Muscle of arm (tissue), 14 donors: ENCODE results near the gene ECE2. TPM values are rescaled to one million over a fixed set of nuclear protein-coding genes. Genes with fewer than 3 reads are reported as not detected.

Source experiments
- DNase-seq: peaks from one replicate; pipeline ENCODE4 v3.0.0-alpha.2; 2013
- long read RNA-seq, 11 donors: transcript quantifications; one replicate each; lab custom pipeline, GENCODE V29; 2026
- polyA plus RNA-seq, 12 donors: library from polyadenylated mRNA; unstranded; fragments of 120-200 nt; gene quantifications; one replicate each; pipeline ENCODE4 v1.2.1, GENCODE V29; 2013; ENCODE audit not compliant: insufficient read length in 12 of 12

The ECE2 gene
- under 1 TPM in 1 of 12 donors, not detected in 11; 0.43 TPM for polyA plus RNA-seq
- long read RNA-seq, donor 1, result 0 reads
- long read RNA-seq, donor 2, result 0 reads
- long read RNA-seq, donor 3, result 0 reads
- long read RNA-seq, donor 4, result 0 reads
- long read RNA-seq, donor 5, result 0 reads
- long read RNA-seq, donor 6, result 0 reads
- long read RNA-seq, donor 7, result 0 reads
- long read RNA-seq, donor 8, result 0 reads
- long read RNA-seq, donor 9, result 0 reads
- long read RNA-seq, donor 10, result 0 reads
- long read RNA-seq, donor 11, result 0 reads

DNA sequence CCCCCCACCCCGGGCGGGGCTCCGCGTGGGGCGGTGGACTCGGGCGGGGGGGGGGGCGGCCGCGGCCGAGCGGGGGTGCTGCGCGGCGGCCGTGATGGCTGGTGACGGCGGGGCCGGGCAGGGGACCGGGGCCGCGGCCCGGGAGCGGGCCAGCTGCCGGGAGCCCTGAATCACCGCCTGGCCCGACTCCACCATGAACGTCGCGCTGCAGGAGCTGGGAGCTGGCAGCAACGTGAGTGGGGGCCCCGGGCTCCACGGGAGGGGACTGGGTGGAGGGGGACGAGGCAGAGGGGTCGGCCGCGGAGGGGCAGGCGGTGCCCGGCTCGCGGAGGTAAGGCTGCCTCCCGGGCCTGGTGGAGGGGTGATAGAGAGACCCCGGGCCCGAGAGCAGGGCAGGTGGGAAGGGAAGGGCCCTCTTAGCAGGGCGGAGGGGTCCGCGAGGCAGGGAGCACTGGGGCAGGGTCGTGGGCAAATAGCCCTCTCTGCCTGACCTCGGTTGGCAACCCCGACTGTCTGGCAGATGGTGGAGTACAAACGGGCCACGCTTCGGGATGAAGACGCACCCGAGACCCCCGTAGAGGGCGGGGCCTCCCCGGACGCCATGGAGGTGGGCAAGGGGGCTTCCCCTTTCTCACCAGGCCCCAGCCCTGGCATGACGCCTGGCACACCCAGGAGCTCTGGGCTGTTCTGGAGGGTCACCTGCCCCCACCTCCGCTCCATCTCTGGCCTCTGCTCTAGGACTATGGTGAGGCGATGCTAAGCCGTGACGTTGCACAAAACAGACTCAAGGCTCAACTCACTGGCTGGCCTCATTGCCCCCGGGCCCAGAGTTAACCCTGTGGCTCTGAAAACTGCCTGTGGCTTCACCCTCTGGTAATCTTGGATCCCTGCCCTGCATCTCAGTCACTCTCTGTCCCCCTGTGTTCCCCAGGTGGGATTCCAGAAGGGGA is at the start of gene ECE2:
Gene ECE2, plus strand, starts transcription at position 62 of the 950 bp plus-strand sequence. Its CDS starts 132 bp downstream, at position 194.
- no peak for DNase-seq

DNA sequence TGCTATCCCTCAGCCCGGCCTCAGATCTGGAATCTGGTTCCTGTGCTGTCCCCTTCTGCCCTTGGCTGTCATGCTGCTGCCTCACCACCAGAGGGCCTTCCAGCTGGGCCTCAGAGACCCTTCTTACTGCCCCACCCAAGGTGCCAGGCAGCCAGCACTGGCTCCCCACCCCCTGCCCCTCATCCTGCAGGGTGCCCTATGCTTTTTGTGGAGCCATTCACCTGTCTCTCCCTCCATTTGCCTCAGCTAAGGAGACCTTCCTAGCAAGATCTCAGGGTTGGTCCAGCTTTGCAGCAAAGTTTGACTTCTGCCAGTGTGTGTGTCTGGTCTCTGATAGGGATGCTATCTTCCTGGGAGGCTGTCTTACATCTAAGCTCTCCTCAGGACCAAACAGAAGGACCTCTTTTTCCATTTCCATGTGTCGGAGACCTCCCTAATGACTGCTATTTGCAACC is 48.3 kb upstream of the ECE2 start:
- DNase-seq, result no peak

DNA sequence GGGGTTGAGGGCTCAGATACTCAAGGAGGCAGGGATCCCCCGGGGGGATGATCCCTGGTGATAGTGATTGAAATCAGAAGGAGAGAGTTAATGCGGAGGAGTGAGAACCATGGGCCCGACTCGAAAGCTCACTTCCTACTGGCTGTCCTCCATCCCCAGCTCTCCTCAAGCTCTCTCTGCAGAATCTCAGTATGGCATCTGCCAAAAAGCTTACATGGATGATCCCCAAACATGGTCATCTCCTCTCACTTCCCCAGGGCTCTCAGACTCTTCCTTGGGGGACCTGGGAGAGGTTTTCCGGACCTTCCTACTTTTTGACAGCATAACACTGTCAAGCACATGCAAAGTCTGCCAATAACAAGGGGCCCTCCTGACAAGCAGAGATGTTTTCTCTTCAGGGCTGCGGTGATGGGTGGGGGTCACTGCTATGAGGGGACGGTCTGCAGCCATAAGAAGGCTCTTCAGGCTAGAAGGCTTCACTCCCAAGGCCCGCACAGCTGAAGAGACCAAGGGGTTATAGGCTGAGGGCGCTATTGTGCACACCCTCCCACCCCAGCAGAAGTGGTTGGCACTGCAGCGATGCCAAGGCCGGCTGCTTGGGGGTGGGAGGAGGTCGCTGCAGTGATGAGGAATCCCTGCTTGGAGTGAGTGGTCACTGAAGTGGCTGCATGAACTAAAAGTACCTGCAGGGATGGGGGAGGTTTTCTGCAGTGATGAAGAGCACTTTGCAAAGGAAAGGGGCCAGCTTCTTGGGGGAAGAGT is 47.3 kb upstream of the ECE2 start:
- DNase-seq, result no peak

DNA sequence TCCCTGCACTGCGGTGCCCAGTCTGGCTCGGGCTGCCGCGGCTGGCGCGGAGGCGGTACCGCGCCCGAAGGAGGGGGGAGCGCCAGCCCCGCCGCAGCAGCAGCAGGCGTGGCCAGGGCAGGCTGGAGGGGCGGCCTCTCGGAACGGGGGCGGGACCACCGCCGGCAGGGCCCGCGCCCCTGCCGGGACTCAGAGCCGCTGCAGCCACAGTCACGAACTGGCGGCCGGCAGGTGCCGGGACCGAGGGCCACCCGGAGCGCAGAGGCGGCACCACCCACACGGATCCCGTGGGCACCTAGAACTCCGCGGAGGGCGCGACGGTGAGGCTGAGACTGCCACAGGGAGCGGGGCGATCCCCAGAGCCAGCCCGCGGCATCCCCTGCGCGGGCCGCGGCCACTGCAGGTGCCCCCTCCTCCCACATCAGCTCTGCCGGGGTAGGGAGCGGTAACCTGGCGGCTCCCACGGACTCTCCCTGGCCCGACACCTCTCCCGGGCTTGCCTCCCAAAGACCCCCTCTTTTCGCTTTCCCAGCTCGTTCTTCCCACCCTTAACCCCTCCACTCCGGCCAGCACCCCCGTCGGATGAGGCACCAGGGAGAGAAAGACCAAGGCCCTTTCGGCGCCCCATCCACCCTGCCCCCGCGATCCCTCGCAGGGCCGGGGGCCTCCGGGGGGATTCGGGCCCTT is 46.3 kb upstream of the ECE2 start, which contains the start of gene VWA5B2:
Gene VWA5B2, plus strand, starts transcription at position 192 of the 687 bp plus-strand sequence. CDS start 944 bp downstream, outside the sequence.
- DNase-seq, result peak; percentile 18

DNA sequence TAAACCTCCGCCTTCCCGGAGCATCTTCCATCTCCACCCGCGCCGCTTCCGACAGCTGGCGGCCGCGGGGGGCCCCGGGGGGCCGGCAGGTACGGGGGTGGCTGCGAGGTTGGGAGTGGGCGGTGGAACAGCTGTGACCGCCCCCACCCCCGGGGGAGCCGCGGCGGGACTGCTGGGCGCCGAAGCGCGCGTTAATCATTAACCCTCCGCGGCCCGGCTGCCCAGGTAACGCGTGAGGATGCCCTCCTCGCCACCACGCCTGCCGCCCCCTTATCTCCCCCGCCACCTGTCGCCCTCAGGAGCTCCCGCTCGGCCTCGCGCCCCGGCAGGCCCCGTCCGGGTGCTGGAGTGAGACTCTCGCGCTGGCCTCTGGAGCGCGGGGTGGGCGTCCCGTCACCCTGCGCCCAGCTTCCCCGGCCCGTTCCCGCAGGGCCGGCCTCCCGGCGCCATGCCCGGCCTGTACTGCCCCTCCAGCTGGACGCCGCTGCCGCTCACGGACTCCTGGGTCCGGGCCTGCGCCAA is 45.7 kb upstream of the ECE2 start:
- DNase-seq, result no peak

DNA sequence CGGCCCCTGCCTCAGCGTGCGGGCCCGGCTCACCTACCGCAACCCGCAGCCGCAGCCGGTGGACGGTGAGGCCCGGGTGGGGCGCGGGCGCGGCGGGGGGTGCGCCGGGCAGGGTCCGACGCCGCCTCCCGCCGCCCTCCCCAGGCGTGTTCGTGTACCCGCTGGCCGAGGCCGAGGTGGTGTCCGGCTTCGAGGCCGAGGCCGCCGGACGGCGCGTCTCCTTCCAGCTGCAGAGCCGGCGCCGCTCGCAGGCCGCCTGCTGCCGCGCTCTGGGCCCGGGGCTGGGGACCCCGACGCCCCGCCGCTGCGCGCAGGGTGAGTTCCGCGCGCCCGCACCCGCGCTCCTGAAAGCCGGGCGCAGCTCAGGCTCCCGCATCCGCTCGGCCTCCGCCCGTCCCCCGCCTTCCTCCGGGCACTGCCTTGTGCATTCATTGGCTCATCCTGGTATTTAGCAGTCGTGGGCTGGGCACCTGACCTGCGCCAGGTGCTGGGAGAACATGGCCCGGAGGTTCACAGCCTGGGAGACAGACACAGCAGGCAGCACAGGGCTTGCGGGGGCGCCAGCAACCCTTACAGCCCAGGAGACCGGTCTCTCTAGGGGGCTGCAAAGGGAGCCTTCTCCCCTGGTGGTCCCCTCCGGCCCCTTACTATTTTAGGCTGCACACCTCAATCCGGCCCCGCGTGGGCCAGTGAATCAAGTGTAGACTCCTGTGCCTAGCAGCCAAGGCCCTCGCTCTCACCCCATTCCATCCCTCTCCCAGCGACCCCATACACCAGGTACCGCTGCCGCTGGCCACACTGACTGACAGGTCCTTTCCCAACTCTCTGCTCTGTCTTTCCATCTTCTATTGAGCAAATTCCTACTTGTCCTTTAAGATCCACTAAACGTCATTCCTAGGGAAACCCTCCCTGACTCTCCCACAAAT is 45.0 kb upstream of the ECE2 start:
- DNase-seq, result no peak

DNA sequence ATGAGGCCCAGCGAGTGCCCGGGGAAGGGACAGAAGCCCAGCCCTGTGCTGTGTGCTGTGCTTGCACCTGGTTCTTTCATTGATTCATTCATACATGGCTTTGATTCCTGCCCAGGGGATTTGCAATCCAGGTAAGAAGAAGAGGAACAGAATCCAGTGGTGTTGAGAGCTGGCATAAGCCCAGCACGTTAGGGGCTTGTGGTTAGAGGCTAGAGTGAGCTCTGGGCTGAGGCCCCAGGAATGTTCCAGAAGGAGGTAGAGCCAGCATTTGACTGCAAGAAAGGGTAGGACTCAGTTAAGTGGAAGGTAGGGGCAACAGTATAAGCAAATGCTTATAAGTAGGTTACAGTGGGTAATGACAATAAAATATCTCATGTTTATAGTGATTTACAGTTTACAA is 44.2 kb upstream of the ECE2 start:
- no peak for DNase-seq

DNA sequence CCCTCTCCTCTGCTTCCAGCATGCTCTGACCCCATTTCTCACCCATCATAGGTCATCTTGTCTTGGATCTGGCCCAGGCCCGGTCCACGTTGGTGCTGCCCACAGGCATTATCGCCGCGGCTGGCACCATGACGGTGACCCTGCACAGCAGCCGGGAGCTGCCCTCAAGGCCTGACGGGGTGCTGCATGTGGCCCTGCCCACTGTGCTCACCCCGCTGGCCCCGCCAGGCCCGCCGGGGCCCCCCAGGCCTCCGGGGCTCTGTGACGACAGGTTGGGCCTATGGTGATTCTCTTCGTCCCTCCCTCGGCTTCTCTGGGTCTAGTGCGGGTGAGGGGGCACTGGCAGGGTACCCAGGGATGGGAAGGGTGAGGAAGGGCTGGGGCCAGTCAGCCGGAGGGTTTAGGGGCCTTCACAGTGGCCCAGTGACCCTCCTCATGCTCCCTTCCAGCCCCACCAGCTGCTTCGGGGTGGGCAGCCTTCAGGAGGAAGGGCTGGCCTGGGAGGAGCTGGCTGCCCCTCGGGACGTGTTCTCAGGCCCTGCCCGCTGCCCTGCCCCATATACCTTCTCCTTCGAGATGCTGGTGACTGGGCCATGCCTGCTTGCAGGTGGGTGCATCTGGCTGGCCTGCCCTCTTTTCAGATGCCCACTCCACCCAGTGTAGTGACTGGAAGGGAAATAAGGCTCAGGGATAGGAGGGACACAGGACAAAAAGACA is 42.5 kb upstream of the ECE2 start:
- DNase-seq, result no peak

DNA sequence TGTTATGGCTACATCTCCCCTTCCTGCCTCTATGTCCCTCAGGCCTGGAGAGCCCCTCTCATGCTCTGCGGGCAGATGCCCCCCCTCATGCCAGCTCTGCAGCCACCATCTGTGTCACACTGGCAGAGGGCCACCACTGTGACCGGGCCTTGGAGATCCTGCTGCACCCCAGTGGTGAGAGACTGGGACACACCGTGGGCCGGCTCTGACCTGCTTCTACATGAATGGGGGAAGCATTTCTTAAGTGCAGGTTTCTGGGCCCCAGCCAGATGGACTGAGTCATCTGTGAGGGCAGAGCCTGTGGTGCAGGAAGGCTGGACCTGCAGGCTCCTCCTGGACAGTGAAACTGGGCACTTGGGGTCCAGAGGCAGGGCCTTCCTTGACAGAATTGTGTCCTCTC is 41.6 kb upstream of the ECE2 start:
- no peak for DNase-seq

DNA sequence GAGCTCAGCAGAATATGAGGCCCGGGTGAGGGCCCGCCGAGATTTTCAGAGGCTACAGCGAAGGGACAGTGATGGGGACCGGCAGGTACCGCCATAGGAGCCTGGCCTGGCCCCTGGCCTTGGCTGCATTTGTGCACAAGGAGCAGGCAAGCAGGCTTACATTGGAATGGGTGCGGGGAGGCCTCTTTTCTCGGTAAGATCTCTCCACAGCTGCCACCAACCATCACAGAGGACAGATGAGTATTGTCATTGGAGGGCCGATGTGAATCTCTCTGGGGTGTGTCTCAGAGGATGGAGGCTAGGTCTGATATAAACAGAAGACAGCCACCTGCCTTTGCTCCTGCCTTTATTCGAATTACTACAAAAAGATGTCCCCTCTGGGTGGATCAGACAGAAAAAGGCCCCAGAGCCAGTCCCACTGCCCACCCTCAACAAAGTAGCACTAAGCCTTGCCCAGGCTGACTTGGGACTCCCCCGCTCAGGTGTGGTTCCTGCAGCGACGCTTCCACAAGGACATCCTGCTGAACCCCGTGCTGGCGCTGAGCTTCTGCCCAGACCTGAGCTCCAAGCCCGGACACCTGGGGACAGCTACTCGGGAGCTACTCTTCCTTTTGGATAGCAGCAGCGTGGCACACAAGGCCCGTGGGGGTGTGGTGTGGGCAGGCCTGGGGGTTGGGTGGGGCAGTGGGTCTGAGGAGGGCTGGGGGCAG is 41.0 kb upstream of the ECE2 start:
- DNase-seq, result no peak

DNA sequence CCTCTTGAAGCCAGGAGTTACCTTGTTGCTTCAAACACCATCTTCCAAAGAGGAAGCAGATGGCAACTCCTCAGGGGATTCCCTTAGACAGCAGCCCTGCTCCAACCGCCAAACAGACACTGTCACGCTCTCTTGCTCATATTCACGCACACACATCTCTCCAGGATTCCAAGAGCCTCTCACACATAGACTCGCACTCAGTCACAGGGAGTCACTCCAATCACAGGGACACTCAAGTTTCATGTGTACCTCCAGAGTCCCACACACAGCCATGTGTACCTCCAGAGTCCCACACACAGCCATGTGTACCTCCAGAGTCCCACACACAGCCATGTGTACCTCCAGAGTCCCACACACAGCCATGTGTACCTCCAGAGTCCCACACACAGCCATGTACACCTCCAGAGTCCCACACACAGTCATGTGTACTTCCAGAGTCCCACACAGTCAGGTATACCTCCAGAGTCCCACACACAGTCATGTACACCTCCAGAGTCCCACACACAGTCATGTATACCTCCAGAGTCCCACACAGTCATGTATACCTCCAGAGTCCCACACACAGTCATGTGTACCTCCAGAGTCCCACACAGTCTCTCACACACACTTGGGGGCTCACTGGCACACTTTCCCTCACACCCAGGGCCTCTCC is 40.3 kb upstream of the ECE2 start:
- no peak for DNase-seq

DNA sequence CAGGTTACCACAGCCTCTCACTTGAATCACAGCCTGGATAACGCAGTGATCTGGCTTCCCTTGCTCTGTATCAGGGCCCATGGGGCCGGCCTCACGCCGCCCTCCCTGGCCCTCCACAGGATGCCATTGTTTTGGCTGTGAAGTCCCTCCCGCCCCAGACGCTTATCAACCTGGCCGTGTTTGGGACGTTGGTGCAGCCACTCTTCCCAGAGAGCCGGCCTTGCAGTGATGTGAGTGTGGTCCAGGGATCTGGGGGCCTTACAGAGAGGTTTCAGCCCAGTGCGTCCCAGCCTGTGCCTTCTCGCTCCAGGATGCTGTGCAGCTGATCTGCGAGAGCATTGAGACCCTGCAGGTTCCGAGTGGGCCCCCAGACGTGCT is 39.8 kb upstream of the ECE2 start:
- DNase-seq, result no peak

DNA sequence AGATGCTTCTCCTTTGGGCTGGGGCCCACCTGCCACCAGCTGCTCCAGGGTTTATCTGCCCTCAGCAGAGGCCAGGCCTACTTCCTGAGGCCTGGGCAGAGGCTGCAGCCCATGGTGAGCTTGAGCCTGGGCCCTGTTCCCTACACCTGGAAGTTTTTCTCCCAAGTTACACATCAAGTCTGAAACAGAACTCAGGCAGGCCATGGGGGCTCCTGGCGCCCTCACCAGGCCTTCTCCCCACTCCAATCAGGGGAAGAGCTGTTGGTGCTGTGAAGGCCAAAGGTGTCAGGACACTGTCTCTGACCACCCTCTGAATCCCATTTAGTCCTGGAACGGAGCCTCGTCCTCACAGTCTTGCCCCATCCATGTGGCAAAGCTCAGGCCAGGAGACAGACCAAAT is 39.2 kb upstream of the ECE2 start:
- no peak for DNase-seq

DNA sequence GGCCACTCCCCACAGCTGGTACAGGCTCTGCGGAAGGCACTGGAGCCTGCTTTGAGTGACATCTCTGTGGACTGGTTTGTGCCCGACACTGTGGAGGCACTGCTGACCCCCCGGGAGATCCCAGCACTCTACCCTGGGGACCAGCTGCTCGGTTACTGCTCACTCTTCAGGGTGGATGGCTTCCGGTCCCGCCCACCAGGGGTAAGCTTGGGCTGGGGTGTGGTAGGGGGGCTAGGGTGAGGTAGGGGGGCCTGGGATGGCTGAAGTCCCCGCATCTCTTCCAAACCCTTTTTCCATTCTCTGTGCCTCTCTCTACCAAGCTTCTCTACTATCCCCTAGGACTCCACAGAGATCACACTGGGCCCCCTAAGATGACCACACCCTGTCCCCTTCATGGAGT is 38.6 kb upstream of the ECE2 start:
- DNase-seq, result no peak

DNA sequence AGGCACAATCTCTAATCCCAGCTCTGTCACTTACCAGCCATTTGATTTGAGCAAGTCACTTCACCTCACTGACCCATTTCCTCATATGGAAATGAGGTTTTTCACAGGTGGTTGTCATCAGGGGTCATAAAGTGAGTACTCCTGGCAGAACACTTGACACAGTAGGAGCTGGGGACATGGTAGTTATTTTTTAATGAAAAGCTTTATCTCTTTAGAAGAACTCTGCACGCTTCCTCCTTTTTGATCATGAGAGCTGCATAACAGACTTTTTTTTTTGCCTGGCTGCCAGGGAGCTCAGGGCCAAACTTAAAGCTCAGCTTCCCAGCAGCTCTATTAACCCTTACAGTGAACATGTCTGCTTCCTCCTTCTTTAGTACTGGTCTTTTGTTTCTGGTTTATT is 38.0 kb upstream of the ECE2 start:
- DNase-seq, result no peak

DNA sequence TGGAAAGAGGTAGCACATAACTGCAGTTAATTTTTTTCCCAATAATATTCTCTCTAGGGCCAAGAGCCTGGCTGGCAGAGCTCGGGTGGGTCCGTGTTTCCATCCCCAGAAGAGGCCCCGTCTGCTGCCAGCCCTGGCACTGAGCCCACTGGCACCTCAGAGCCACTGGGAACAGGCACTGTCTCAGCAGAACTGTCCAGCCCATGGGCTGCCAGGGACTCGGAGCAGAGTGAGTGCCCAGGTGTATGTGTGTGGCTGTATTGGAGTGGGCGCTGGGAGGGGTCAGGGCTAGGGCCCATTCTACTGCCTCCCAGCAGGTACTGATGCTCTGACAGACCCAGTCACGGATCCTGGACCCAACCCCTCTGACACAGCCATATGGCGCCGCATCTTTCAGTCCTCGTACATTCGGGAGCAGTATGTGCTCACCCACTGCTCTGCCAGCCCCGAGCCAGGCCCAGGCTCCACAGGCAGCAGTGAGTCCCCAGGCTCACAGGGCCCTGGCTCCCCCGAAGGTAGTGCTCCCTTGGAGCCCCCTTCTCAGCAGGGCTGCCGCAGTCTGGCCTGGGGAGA is 37.5 kb upstream of the ECE2 start:
- DNase-seq, result no peak

DNA sequence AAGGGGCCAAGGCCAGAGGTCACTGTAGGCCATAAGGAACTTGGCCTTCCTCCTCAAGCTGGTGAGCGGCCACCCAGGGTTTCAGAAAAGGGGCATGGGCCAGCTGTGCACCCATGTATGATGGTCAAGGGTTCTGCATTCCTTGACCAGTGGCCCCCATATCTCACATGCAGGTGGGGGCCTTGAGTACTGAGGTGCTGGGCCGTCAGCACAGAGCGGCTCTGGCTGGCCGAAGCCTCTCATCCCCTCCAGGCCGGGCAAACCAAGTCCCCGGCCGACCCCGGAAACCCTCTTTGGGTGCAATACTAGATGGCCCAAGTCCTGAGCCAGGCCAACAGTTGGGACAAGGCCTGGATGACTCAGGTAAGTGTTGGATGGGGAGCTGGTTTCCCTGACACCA is 36.6 kb upstream of the ECE2 start:
- no peak for DNase-seq

DNA sequence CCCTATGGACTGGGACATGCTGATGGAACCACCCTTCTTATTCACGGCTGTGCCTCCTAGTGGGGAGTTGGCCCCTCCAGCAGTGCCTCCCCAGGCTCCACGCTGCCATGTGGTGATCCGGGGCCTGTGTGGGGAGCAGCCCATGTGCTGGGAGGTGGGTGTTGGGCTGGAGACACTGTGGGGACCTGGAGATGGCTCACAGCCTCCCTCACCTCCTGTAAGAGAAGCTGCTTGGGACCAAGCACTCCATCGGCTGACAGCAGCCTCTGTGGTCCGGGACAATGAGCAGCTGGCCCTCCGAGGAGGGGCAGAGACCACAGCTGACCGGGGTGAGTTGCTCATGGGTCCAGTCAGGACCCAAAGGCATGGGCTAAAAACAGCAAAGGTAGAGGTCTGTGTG is 36.1 kb upstream of the ECE2 start:
- DNase-seq, result no peak
